ENCODE data around the gene CYB5R3. TPM values are rescaled to one million over a fixed set of nuclear protein-coding genes. Genes with fewer than 3 reads are reported as not detected.

The CYB5R3 gene
- total RNA-seq, 1 experiment from 2014 or later = 130 TPM

DNA sequence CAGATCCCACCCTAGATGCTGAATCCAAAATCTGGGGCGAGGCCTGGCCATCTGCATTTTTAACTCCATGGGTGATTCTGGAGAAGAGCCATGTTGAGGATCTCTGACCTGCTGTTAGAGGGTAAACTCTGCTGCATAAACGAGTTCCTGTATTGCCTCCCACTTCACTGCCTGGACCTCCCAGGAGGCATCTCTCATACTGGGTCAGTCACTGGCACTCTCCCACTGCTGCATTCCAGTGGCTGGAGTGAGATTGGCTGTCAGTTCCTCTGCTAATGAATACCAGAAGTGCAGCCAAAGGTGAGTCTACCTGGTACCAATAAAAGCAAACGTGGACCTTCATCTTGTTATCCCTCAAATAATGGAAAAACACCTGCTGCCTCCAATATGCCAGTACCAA is 44.8 kb downstream of the CYB5R3 start:
- H3K9me3 ChIP-seq = no peaks in the 10 kb centered on the region
- peaks cover 78% of the 10 kb centered on the region for H3K36me3 Mint-ChIP-seq (ENCODE audit: insufficient read depth, unreplicated experiment)
- intact Hi-C loops (cut with micrococcal nuclease; ENCODE audit: unreplicated experiment) = no loop called here
- no peaks in the 10 kb centered on the region for H3K4me1 Mint-ChIP-seq (ENCODE audit: low read depth, unreplicated experiment)
- H3K36me3 ChIP-seq (ENCODE audit: control insufficient read depth, insufficient read depth, low read length) = peaks cover 2% of the 10 kb centered on the region; the same call in 1 of the 2 replicates
- no peak for DNase-seq
- no TSS peak for BruUV-seq (replicated peaks)
- no peak overlapping the region for H3K4me3 Mint-ChIP-seq (ENCODE audit: unreplicated experiment)
- POLR2A ChIA-PET = no interaction called here
- H3K4me1 ChIP-seq = no peaks in the 10 kb centered on the region
- peak overlapping the region; percentile 53 for H3K27ac Mint-ChIP-seq (ENCODE audit: unreplicated experiment)
- no peaks in the 10 kb centered on the region for H3K9me3 Mint-ChIP-seq (ENCODE audit: unreplicated experiment)
- CTCF ChIA-PET = no interaction called here
- no peaks in the 10 kb centered on the region for H3K27me3 ChIP-seq (replicated peaks; ENCODE audit: control insufficient read depth, insufficient read depth, low read length)
- no peaks in the 10 kb centered on the region for H3K27me3 Mint-ChIP-seq (ENCODE audit: insufficient read depth, unreplicated experiment)
- TF ChIP-seq, protein P1, sequence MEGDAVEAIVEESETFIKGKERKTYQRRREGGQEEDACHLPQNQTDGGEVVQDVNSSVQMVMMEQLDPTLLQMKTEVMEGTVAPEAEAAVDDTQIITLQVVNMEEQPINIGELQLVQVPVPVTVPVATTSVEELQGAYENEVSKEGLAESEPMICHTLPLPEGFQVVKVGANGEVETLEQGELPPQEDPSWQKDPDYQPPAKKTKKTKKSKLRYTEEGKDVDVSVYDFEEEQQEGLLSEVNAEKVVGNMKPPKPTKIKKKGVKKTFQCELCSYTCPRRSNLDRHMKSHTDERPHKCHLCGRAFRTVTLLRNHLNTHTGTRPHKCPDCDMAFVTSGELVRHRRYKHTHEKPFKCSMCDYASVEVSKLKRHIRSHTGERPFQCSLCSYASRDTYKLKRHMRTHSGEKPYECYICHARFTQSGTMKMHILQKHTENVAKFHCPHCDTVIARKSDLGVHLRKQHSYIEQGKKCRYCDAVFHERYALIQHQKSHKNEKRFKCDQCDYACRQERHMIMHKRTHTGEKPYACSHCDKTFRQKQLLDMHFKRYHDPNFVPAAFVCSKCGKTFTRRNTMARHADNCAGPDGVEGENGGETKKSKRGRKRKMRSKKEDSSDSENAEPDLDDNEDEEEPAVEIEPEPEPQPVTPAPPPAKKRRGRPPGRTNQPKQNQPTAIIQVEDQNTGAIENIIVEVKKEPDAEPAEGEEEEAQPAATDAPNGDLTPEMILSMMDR (IDR thresholded peaks at IDR 0.05; ENCODE audit: insufficient read depth in 1 of 2, low read depth in 1 of 2, low read length in 1 of 2, severe bottlenecking in 1 of 2, unreplicated experiment in 1 of 2) = no peak
- H3K4me3 ChIP-seq (ENCODE audit: low read depth, low read length) = no peak overlapping the region

DNA sequence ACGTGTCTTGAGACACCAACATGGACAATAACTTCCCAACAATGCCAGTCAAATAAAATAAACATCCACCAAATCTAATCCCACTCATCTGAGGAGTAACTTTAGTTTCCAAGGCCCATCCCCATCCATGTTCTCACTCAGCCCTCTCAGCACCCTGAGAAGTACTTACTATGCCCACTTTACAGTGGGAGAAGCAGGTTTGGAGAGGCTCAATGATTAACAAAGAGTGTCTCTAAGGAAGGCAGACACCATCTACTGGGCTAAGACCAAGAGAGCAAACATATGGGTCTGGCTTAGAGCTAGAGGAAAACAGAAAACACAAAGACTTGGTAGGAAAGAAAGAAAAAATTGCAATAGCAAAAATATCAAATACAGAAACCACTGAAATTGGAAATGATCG is 45.8 kb downstream of the CYB5R3 start:
- Mint-ChIP-seq H3K4me3 (ENCODE audit: unreplicated experiment) (no peak overlapping the region), H3K4me1 (ENCODE audit: low read depth, unreplicated experiment) (no peaks in the 10 kb centered on the region), H3K27ac (ENCODE audit: unreplicated experiment) (no peak overlapping the region), H3K9me3 (ENCODE audit: unreplicated experiment) (no peaks in the 10 kb centered on the region), H3K27me3 (ENCODE audit: insufficient read depth, unreplicated experiment) (no peaks in the 10 kb centered on the region), H3K36me3 (ENCODE audit: insufficient read depth, unreplicated experiment) (peaks cover 78% of the 10 kb centered on the region)
- Histone ChIP-seq H3K27me3 (replicated peaks; ENCODE audit: control insufficient read depth, insufficient read depth, low read length) (no peaks in the 10 kb centered on the region), H3K4me3 (ENCODE audit: low read depth, low read length) (no peak overlapping the region), H3K36me3 (ENCODE audit: control insufficient read depth, insufficient read depth, low read length) (peaks cover 4% of the 10 kb centered on the region), H3K4me1 (no peaks in the 10 kb centered on the region), H3K9me3 (no peaks in the 10 kb centered on the region)
- no TSS peak for BruUV-seq (replicated peaks)
- TF ChIP-seq, protein P1 (IDR thresholded peaks at IDR 0.05; ENCODE audit: insufficient read depth in 1 of 2, low read depth in 1 of 2, low read length in 1 of 2, severe bottlenecking in 1 of 2, unreplicated experiment in 1 of 2) = no peak
- DNase-seq = no peak
- CTCF ChIA-PET = no interaction called here
- intact Hi-C loops (cut with micrococcal nuclease; ENCODE audit: unreplicated experiment) = no loop called here
- POLR2A ChIA-PET = no interaction called here

DNA sequence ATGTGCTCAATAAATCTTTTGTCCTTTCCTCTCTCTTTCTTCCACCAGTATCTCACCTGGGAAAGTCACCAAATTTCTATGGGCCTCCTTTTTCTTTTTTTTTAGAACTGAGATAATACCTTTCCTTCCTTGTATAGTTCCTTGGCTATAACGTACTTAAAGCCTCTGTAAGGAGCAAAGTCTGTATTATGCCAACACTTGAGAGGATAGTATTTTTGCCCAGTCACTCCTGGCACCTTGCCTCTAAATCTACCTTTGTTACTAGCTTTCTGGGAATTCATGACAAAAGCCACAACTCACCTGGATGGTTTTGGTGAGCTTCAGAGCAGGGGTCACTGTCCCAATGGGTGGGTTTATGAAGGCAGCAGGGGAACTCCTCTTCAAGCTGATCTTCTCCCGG is 46.7 kb downstream of the CYB5R3 start:
- DNase-seq = no peak
- ChIA-PET CTCF (no interaction called here), POLR2A (no interaction called here)
- Mint-ChIP-seq H3K4me3 (ENCODE audit: unreplicated experiment) (no peak overlapping the region), H3K27me3 (ENCODE audit: insufficient read depth, unreplicated experiment) (no peaks in the 10 kb centered on the region), H3K27ac (ENCODE audit: unreplicated experiment) (no peak overlapping the region), H3K36me3 (ENCODE audit: insufficient read depth, unreplicated experiment) (peaks cover 78% of the 10 kb centered on the region), H3K4me1 (ENCODE audit: low read depth, unreplicated experiment) (no peaks in the 10 kb centered on the region), H3K9me3 (ENCODE audit: unreplicated experiment) (no peaks in the 10 kb centered on the region)
- H3K4me3 ChIP-seq (ENCODE audit: low read depth, low read length) = no peak overlapping the region
- H3K27me3 ChIP-seq (replicated peaks; ENCODE audit: control insufficient read depth, insufficient read depth, low read length) = no peaks in the 10 kb centered on the region
- TF ChIP-seq, protein P1 (IDR thresholded peaks at IDR 0.05; ENCODE audit: insufficient read depth in 1 of 2, low read depth in 1 of 2, low read length in 1 of 2, severe bottlenecking in 1 of 2, unreplicated experiment in 1 of 2) = no peak
- H3K36me3 ChIP-seq (ENCODE audit: control insufficient read depth, insufficient read depth, low read length) = peaks cover 4% of the 10 kb centered on the region
- intact Hi-C loops (cut with micrococcal nuclease; ENCODE audit: unreplicated experiment) = no loop called here
- BruUV-seq (replicated peaks) = no TSS peak
- H3K9me3 ChIP-seq = no peaks in the 10 kb centered on the region
- no peaks in the 10 kb centered on the region for H3K4me1 ChIP-seq
